Measurements from ENCODE around the gene SALL1.

SALL1 gene

GRCh38 chr16:51139568-51139967 is 11.5 kb downstream of the SALL1 start:
- no peak for DNase-seq

DNA sequence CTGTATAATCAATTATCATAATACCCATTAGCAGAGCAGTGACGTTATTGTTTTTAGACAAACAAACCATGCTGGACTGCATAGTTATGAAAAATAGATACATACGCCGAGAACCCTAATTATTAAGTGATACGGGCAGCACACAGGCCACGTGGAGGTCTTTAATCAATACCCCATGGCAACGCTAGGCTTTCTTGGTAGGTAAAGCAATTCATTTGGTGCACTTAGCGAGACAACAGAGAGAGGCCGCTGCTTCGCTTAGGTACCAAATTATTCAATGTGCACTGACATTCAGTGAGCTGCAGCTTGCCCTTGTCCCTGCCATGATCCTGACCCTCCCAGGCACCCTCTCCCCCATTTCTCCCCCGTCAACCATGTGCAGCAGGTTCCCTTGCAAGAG is 12.9 kb downstream of the SALL1 start:
- DNase-seq, result no peak

DNA sequence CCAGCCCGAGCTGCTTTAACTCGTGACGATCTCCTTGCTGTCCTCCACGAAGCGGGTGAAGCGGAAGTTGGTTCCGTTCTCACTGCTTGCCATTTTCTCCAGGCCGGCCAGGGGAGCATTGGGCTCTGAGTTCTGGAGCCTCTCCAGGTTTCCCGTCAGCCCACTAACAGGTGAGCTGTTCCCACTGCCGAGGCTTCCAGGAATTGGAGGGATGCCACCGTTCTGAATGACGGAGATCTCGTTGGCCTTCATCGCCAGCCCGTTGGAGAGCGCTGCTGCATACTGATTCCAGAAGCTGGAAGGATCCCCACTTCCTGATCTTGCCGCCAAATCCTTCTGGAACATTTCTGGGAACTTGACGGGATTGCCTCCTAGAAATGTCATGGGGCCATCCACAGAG is 14.0 kb downstream of the SALL1 start:
- no peak for DNase-seq

DNA sequence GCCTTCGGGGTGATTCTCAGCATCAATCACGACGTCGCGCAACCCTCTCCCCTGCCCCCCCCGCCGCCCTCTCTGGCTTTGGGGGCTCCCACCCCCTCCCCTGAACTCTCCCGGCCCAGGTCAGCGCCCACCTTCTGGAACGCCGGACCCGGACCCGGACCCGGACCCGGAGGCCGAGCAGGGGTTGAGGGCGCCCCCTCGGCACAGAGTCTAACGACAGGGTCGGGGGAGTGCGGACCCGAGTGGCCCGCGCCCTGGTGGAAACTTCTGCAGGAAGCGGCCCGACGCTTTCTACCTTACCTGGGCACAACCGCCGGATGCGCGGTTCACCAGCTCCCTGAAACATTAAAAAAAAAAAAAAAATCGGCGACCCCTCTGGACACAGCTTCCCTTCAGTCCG is 16.2 kb downstream of the SALL1 start:
- no peak for DNase-seq

DNA sequence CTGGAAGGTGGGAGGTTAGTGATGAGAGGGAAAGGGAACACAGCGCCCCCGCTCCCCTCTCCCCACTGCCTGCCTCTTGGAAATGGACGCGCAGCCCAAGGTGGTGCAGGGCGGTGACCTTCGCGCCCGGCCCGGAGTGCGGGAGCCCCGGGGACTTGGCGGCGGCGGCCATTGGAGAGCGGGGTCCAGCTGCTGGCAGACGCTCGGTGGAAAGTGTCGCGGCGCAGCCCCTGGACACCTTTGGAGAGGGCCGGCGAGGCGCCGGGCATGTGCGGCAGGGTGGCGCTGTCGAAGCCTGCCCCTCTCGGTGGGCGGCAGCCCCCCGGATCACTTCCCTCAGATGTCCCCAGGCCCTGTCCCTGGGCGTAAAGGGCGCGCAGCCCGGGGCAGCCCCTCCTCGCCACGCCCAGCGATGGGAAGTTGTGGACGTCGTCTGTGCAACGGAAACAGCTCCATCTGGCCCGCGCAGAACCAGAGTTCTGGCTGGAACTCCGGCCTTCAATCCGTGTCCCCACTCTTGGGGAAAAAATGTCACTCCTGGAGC is 16.7 kb downstream of the SALL1 start:
- no peak for DNase-seq

DNA sequence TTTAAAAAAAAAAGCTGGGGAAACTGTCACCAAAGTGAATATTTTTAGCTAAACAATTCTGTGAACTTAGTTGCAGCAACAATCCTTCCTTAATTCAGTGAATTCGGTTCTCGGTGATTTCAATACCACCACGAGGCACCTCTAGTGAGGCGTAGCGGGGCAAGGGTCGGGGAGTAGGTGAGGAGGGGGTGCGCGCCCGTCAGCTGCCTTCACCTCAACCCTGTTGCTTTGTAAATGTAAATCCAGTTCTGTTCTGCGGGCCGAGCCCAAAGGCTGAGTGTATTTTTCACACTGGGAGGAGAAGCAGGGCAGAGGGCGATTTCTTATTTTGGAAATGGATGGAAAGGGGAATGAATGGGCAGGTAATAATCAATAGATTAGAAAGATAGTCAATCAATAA is 17.4 kb downstream of the SALL1 start:
- DNase-seq, result no peak

- DNase-seq, result no peak
Observed at GRCh38 chr16:51133183-51133582, 17.9 kb downstream of the SALL1 start.

GRCh38 chr16:51132490-51133115 is 18.5 kb downstream of the SALL1 start:
- DNase-seq, result no peak

DNA sequence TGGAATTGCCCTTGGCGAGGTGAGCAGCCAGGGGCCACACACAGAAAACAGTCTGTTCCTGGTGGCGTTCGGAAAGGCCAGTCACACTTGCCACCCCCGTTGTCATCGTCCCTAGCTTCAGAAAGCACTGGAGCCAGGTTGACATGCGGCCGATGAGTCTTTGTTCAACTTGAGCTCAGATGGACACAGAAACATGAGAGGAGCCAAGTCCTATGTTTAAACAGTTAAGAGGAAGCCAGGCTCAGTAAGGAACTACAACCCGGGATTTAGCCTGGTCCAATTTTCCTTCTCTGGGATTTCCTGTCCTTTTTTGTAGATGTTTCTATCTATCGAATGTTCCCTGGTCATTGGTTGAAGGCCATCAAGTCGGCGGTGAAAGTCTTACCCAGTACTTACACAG is 19.5 kb downstream of the SALL1 start:
- DNase-seq, result no peak

GRCh38 chr16:51129105-51129504 is 22.0 kb downstream of the SALL1 start:
- DNase-seq, result no peak

GRCh38 chr16:51125992-51126391 is 25.1 kb downstream of the SALL1 start:
- DNase-seq, result no peak

DNA sequence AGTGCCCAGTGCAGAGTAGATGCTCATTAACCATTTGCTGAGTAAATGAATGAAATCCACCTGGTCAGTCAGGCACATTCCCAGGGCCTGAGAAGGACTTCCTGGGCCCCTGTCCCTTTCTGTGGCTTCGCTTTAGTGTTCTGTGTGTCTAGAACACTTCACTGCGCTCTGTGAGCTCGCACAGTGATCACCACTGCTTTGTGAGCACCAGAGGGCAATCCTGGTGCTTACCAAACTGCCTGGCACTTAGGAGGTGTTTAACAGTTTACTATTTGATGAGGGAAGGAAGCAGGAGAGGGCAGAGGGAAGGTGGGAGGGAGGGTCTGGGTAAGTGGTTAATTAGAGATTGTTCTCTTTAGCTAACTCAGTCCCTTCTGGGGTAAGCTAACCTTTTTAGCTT is 26.2 kb downstream of the SALL1 start:
- DNase-seq, result no peak

- no peak for DNase-seq
Observed at GRCh38 chr16:51121850-51122249, 29.2 kb downstream of the SALL1 start.

DNA sequence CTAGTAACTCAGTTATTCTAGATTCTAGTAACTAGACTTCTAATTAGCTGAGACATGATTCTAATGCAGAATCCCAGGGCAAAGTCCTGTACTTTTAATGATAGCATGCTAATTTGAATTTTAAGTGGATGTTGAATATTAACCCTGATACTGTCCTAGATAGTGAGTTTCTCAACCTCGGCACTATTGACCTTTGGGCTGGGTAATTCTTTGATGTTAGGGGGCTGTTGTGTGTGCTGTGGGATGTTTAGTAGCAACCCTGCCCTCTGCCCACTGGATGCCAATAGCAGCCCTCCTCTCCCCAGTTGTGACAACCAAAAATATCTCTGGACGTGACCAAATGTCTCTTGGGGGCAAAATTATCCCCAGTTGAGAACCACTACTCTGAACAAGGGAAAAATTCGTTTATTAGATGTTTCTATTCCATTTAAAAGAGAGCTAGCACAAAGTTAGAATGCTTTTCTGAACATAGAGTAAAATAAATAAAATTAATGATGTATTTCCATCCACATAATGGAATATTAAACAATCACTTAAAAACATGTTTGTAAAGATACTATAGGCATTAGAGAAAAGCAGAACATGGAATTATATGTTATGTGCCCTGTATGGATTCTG is 30.2 kb downstream of the SALL1 start:
- no peak for DNase-seq

DNA sequence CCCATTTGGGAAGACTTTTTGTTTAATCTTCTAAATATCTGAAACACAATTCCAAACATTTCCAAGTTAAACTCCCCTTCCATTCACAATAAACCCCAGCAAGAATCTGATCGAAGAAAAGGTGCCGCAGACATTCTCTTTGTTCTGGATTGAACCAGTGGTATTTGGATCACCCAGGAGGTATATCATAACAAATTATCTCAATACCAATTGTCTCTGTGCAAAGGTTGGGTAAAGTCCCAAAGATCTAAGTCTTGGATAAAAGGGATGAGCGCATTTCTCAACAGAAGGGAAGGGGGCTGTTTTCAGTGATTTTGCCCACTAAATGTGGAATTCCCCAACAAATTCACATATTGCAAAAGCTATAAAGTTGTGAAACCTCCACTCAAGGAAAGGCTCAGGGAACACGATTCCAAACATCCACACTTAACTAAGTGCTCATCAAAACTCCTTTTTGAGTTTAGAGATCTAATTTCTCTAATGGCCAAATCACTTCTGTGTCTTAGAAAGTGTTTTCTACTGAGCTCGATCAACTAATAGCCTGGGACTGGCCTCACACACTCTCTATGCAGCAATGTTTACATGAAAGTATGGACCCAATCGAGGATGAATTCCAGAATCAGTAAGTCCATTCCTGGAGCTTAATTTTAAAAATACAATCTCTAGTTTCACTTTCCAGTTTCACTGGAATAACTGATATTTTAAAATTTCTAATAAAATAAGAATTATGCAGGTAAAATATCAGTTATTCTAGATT is 30.9 kb downstream of the SALL1 start:
- DNase-seq, result no peak

DNA sequence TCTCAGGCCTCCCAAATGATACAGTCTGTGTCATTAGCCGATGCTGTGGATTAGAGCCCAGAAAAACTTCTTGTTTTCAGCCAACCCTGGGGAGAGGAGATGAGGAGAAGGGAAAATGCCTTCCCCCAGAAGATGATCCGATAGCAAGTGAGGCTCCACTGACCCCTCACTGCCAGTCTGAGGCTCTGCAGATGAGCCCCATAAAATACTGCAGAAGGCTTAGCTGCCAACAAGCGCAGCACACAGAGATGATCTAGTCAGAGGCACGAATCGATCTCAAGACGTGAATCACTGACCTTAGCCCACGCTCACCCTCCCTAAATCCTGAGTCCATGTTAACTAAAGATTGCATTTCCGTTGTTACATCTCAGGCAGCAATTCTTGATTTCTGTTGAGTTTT is 31.5 kb downstream of the SALL1 start:
- no peak for DNase-seq

GRCh38 chr16:51116353-51116752 is 34.7 kb downstream of the SALL1 start:
- DNase-seq, result no peak

DNA sequence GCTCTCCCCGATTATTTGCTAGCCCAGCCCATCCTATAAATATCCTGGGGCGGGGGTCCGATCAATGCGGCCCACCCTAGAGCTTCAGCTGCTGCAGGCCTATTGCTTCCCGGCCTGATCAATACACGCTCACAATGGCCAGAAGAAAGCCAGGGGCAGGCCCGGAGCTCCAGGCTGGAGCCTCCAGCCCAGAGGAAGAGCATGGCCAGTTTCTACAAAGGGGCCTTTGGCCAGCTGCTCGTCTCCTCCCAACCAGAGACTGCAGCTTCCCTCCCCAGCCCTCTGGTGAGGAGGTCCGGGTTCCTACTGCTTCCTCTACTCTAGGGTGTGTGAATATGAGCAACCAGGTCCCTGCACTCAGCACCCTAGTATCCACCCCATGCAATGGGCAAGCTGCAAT is 36.7 kb downstream of the SALL1 start:
- DNase-seq, result no peak

DNA sequence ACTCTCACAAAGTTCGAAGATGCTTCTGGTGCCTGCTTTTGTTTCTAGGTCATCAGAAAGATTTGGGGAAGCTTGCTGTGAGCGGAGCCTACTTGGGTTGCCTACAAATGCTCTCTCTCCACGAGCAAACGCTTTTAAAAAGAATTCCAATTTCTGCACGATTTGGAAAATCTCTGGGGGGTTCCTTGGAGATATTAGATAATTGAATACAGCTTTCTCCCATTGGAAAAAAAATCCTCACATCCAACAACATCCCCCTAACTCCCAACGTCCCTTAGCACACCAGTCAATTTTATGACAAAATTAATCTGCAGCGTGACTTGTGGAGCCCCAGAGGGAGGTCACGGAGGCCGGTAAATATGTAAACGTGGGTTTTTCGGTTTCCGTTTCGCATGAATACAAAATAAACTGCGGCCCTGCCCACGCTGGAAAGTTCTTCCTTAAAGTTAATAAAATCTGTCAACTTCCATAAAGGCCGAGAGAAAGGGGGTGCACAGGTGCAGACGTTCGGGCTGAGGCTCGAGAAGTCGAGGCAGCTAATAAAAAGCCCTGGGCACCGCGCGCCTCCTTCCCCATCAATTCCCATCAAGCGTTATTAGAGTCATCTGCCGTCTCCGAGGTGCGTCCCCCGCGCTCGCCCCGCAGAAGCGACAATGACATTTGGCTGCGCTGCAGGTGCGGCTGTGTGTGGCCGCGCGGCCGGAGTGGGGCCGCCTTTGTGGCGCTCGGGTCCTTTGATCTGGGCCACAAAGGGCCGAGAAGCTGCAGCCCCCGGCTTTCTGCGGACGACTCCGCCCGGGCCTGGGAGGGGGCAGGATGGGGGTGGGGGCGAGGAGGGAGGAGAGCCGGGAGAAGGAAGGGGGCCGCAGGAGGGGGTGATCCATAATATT is 37.6 kb downstream of the SALL1 start:
- no peak for DNase-seq

- no peak for DNase-seq
Observed at GRCh38 chr16:51112323-51112722, 38.7 kb downstream of the SALL1 start.

DNA sequence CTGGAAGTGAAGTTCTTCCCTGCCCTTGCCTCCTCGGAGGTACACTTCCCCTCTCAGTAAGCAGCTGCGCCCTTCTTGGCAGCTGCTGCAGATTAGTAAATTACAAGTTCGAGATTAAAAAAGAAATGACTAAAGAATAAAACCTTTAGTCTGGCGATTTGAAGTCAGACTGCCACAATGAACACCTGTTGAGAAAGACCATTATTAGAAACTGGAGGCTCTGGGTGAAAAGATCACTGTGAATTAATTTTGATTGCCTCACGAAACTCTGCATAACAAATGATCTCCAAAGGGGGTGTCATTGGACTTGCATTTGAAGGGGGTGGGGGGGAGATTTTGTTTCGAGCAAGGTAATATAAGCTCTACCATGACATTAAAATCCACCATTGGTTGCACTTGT is 39.3 kb downstream of the SALL1 start:
- no peak for DNase-seq

- DNase-seq, result no peak
Observed at GRCh38 chr16:51110700-51111157, 40.3 kb downstream of the SALL1 start.

DNA sequence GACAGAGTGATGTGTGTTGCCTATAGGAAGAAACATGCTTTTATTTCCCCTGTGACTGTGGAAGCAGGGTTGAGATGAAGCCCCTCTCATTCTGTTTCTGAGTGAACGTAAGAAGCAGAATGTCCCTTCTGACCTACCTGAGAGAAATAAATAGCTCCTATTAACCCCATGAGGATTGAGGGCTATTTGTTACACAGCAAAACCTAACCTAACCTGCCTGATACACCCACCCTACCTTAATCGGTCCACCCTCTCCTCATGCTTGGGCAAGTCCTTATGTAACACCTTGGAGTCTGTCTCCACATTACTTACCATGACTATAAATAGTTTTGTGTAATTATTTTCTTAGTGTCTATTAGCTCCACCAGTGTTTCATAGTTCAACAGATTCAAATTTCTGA is 41.9 kb downstream of the SALL1 start:
- DNase-seq, result no peak

Data from NCI-H510A treated with DMSO at 0.1 percent for 48 hours (cell line).